HG03039 (cell line): Measurements from ENCODE around the gene RNF6.
A peak's percentile ranks its signal among the peaks of the same experiment; 100 is the strongest.

Source experiments
- ATAC-seq: cut with Tn5 transposase; IDR thresholded peaks from one replicate; pipeline ENCODE4 v1.9.1; 2021; ENCODE audit warnings: mild to moderate bottlenecking, moderate library complexity; ENCODE audit not compliant: unreplicated experiment

RNF6 gene

DNA sequence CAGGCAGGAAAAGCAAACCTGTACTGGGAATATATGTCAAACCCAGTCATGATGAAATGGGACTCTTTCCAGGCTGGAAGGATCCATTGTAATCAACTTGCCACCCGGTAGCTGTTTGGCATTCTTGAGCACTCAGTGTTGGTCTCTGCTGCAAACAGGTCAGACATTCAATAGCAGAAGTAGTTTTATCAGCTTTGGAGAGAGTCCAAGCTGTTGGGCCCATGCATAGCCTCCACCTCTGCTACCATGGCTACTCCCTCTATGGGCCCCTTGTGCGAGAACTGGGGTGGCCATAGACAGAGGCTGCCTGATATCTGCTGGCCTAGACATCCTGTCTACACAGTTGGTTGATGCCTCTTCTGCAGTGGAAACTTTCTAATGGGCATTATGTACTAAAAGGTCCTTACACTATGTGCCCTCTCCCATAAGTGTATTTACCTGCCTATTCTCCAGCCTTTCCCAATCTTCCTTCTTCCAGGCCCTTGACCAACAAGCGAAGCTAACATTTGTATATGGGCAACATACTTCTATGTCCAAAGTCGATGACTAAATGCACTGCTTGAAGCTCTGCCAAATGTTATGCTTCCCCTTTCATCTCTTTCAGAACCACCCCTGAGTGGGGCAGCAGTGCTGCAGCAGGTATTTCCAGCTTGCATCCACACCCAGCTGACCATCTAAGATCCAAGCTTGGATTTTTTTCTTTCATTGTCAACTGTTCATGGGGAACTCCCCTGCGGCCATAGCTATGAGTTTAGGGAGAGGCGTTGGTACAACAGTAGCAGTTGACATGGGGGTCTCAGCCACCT is 5.3 kb upstream of the RNF6 start:
- ATAC-seq, result no peak

DNA sequence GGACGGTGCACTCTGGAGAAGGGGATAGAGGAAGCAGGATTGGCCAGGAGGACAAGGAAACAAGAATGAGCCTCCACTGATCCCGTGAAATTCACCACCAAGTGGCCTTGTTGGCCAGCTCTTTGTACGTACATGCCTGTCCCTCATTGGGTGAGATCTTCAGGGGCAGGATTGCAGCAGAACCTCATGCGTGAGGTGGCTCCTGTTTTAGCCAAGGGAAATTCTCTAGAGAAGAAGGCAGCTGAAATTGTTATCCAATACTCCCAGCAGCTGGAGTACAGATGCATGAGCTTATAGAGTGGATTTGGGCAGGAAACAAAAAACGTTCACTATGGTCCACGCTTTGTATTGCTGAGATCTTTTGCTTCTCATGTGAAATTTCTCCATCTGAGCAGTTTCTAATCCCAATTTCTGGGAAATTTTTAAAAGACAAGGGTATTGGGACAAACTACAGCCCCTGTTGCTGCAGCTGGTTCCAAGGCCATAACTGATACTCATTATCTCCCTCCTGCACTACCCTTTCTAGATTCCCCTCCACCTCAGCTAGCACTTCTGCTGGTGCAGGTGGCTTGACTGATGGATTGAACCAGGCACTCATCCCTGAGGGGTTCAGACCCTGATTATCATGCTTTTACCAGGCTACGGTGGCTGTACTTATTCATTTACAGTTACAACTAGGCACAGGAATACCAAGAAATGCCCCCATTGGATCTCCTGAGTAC is 3.9 kb upstream of the RNF6 start:
- ATAC-seq, result no peak

DNA sequence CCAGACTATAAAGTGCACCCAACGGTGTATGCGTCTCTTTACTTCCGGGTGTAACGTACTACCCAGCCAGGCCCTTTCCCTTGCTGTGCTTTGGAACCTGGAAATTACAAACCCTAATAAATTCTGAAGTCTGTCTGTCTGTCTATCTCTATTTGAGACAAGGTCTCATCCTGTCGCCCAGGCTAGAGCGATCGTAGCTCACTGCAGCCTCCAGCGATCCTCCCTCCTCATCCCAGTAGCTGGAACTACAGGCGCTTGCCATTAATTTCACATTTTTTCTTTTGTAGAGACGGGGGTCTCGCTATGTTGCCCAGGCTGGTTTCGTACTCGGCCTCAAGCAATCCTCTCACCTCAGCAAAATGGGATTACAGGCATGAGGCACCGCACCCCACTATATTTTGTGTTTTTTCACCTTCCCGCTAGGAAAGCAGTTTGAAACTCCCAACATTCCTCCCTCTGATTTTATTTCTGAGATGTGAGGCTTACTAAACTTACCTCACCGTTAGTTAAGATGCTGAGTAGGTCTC is 469 bp upstream of the RNF6 start:
- no peak for ATAC-seq

DNA sequence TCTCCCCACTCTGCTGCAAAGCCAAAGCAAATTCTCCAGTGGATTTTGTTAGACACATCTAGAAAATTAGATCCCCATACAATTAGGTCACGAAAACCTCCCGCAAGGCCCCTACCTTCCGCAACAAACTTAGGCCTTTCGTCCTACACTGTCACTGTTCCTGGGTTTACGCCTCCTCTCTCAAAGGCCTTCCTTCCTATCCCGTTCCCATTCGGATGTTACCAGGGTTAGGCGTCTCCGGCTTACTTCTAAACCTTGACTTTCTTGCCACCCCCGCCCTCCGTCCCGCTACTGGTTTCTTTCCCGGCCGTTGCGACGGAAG is 754 bp downstream of the RNF6 start:
- ATAC-seq, result no peak

DNA sequence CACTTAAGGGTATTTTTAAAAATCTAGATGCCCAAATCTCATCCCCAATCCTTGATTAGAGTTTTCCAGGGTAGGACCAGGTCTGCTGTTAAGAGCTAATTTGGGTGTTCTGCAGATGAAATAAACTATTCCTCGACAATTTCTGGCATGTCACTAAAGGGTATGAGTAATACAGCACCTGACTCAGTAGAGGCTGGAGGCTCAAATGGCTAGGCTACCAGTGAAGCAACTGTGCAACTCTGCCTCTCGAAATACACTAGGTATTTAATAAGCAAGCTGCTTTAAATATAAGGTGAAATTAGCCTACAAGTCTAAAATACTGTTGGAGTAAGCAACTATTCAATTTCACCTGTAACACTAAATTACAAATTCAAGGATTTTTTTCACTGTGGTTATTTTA is 1.5 kb downstream of the RNF6 start:
- ATAC-seq, result no peak

DNA sequence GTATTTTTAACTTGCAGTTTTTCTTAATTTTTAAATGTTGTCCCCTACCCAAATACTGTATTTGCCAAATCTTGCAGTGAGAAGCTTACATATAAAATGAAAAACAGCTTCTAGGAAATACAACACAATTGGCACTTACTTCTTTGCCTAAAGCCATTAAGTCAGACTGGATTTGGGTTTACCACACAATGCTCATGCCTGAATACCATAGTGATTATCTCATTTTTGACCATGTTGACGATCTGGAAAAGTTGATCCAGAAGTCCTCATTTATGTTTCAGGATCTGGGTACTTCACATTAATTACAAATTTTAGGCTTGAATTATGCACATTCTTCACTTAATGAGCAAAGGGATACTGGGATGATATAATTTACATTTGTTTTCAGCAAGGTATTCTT is 2.4 kb downstream of the RNF6 start:
- ATAC-seq, result no peak

DNA sequence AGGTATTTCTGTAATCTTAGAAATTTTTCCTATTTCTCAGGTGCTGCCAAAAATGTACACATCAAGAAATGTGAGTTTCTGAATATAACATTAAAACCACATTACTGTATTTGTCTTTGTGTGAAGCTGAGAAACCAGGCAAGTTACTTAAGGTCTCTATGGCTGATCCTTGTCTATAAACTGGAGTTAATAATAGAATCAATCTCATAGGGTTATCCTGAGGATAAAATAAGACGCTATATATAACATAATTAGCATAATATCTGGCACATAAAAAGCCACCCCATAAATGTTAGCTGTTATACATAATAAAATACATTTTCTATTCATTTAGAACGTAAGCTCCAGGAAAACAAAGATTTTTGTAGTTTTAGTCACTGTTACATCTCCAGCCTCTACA is 6.1 kb downstream of the RNF6 start:
- ATAC-seq, result no peak

DNA sequence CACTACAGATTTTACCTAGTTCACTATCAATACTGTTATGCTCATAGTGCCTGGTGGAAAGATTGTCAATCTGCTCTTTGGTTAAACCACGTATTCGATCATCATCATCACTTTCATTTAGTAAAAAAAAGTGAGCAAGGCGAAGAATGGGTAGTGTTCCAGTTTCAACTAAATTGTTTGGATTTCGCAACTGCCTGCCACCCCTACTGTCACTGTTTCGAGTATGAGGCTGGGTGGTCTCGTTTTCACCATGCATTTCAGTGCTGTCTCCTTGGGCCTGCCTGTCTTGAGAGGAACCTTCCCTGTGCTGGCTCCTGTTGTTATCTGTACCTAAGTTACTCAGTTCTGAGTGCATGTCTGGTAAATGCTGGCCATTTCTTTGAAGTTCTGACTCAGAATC is 8.1 kb downstream of the RNF6 start:
- ATAC-seq, result no peak

DNA sequence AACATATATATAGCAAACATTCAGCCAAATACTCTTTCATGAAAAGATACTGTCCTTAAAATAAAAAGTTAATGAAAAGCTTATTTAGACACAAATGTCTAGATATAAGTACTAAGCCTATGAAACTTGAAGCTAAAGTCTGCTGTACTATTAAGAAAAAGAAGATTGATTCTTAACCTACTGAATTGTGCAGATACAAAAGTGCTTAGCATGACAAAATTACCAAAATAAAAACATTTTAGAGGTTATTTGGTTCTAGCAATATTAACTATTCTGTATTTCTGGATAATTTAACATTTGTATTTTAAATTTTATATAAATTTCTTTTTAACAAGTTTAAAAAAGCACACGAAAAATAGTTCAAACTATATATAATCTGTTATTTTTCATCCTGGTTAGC is 8.8 kb downstream of the RNF6 start:
- no peak for ATAC-seq

DNA sequence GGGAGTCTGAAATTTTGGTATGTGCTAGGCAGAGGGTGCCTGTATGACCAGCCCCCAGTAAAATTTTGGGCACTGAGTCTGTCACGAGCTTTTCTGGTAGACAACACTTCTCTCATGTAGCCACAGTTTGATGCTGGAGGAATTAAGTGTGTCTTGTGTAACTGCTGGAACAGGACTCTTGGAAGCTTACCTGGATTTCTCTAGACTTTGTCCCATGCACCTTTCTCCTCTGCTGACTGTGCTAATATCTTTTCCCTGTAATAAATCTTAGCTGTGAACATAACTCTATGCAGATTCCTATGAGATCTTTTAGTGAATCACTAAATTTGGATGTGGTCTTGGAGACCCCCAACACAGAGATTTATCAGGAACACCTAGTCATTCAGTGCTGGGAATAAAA is 13.8 kb downstream of the RNF6 start:
- ATAC-seq, result no peak

DNA sequence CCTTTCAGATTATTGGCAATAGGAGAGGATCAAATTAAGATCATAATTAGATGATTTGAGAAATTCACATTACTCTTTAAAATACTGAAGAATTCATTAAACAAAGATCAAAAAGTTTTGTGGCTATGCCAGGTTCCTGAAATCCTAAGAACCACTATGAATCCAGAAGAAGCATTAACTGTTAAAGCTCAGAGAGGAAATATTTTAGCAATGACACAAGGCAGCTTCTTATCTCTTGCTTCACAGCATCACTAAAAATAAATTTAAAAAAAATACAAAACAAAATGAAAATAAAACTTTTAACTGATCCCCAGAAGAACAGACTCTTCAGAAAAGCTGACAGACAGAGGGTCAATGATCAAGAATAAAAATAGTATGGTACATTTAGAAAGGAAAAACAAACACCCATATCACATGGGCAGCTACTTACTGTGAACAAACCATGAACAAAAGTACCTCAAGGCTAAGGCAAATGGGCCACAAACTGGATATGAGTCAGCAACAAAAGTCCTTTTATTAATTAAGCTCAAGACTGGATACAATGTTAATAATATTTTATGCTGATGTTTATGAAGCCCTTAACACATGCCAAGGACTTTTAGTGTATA is 19.6 kb downstream of the RNF6 start:
- ATAC-seq, result no peak

DNA sequence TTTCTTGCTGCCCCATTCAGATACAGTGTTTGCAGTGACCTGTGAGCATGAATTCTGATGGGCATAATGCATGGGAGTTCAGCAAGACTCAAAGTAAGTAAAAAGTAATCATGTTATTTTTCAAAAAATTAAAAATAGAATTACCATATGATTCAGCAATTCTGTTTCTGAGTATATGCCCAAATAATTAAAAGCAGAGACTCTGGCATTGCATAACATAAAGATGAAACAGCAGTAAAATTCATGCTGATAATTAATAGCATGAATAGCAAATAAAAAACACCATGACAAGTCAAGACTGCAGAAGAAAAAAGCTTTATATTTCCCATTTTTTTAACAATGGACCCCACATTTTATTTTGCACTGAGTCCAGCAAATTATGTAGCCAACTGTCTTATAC is 21.3 kb downstream of the RNF6 start:
- ATAC-seq, result no peak

DNA sequence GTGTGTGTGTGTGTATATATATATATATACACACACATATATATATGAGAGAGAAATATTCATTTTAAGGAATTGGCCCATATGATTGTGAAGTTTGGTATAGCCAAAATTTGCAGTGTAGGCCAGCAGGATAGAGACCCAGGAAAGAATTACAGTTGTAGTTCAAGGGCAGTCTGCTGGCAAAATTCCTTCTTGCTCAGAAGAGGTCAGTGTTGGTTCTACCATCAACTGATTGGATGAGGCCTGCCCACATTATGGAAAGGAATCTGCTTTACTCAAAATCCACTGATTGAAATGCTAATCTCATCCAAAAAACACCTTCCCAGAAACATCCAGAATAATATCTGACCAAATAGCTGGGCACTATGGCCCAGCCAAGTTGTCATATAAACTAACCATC is 24.0 kb downstream of the RNF6 start:
- ATAC-seq, result no peak

DNA sequence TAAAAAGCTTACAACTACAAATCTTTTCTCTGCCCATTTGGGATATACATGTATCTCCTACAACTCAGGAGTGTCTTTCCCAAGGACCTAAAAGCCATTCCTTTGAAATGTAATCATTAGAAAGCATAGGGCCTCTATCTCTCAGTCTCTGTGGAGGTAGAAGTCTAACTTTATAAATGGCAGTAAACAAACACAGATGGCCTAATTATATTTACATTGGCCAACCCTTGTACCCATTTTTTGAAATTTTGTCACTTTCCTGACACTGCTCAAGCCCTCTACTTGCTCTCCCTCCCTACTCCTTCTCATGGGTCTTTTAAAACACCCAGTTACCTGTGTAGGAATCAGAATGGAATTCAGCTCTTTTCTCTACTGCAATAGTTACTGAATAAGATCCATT is 24.8 kb downstream of the RNF6 start:
- no peak for ATAC-seq

DNA sequence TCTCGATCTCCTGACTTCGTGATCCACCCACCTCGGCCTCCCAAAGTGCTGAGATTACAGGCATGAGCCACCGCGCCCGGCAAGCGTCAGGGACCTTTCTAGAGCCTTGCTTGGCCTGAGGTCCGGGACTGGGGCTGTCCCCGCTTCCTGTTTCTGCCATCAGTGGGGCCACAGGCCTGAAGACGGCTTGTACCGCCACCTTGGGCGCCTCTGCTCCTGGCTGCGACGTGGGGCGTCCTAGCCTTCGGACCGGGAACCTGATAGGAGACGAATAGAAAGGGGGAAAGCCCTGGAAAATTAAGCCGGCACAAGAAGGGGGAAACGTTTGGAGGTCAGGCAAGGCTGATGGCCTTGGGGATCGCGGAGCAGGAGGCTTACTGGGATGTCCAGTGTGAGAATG is 35.1 kb downstream of the RNF6 start:
- no peak for ATAC-seq

DNA sequence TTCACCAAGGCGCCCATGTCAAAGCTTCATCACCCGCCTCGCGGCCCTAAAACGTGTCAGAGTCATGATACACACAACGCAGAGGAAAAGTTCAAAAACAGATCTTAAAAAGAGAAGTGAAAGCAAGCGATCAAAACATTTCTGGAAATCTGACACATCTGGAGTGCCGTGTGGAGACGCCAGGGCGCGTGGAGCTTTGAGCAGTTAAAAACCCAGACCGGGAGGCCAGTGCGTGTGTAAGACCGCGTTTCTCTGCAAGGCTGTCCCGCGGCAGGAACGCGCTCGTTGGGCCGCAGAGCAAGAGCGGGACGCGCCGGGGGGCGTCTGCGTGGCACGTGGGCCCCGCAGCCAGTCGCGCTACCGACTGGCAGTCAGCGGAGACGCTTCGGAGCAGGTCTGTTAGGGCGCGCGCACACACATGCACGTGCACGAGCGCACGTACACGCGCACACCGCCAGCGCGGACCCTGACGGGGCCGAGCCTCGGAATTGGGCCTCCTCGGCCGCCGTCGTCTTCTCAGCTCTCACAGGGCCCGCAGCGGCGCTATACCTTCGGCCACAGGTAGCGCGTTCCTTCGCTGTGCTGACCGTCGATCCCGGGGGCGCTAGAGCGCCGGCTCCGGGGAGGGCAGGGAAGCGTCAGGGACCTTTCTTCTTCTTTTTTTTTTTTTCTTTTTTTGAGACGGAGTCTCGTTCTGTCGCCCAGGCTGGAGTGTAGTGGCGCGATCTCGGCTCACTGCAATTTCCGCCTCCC is 35.8 kb downstream of the RNF6 start:
- ATAC-seq, result peak; percentile 89

DNA sequence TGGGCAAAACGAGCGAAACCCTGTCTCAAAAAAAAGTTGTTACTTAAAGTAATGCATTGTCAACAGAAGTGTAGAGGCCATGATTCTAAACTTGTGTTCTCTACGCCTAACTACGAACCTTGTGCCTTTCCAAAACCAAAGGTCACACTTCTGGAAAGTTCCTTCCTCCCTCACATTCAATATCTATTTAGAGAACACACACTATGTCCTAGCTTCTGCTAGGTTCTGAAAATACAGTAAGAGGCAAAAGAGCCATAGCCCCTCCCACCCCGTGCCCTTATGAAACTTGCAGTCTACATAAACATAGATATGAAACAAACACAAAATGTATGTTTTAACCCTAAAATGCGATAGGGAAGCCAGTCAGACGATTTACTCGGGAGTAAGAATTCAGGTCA is 36.4 kb downstream of the RNF6 start:
- ATAC-seq, result no peak

DNA sequence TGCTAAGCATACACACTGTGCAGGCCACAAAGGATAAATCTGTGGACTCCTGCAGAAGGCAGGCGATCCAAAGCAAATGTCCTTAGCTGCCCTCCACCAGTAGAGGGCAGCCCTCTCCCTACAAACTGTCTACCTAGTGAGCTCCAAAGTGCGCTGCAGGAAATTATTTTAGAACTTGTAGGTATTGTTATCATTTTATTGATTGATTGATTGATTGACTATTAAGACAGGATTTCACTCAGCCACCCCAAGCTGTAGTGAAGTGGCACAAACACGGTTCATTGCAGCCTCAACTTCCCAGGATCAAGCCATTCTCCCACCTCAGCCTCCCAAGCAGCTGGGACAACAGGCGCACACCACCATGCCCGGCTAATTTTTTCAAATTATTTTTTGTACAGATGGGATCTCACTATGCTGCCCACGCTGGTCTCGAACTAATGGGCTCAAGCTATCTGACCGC is 37.3 kb downstream of the RNF6 start:
- ATAC-seq, result no peak

DNA sequence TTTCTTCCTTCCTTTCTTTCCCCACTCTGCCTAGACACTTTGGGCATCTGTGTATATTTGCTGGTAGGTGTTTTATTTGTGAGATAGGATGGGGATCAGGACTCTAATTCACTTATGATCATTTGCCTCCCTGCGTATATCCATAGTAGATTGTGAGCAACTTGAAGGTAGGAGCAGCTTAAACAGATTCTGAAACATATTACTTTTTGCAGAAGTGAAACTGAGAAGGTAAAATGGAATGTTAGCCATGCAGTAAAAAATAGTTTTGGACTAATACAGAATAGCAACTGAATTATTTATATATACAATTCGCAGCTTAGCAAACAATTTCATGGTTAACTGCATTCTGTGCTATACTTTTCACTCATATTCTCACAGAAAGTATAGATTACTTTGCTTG is 38.7 kb downstream of the RNF6 start:
- ATAC-seq, result no peak

DNA sequence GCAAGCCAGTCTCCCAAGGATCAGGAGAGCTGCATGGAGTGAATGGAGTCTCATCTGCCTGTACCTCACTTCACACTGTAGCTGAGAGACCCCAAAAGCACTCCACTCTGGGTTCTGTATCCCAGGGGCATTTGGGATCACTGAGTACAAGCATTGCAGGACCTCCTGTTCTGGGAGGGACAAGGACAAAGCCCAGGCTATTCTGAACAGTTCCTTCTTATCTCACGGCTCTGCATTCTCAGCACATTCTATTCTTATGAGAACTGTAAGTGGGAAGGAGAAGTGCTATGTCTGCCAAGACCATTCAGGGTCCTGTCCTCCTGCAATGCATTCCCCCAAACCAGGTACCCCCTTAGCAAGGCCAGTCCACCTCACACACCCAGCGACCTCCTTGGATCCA is 42.8 kb downstream of the RNF6 start:
- no peak for ATAC-seq

DNA sequence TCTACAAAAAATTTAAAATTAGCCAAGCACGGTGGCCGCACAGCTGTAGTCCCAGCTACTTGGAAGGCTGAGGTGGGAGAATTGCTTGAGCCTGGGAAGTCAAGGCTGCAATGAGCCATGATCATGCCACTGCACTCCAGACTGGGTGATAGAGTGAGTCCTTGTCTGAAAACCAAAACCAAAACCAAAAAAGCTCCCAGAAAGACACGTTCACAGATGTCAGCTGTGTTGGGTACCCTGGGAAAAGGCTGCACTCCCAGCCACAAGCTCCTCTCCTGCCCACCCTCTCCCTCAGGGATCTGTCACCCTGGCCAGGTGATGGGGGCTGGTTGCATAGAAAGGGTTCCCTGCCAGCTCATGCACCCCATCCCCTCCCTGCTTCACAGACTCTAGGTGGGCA is 53.3 kb downstream of the RNF6 start:
- no peak for ATAC-seq
